Keratinocyte (primary cell): ENCODE results near the gene SORD. TPM values are rescaled to one million over a fixed set of nuclear protein-coding genes. Genes with fewer than 3 reads are reported as not detected.

Source experiments
- DNase-seq: peaks from one replicate; pipeline ENCODE4 v3.0.0-alpha.2; 2011; ENCODE audit warnings: low read depth, missing footprints, low spot score
- FAIRE-seq: peaks from 2 replicates; lab custom pipeline; 2011; peaks lifted over from hg19 to GRCh38; lab: Jason Lieb, UNC
- H2AFZ ChIP-seq: 2 replicates; pipeline ENCODE4 v1.6.0; 2012; ENCODE audit warnings: low read length, control low read depth, inconsistent platforms; ENCODE audit not compliant: control insufficient read depth
- H3K27ac ChIP-seq: 2 replicates; pipeline ENCODE4 v1.5.1; 2011; ENCODE audit warnings: low read length; ENCODE audit not compliant: control insufficient read depth, insufficient read depth
- H3K27me3 ChIP-seq: 3 replicates; pipeline ENCODE4 v1.6.0; 2011; ENCODE audit warnings: low read length; ENCODE audit not compliant: control insufficient read depth, insufficient read depth; ENCODE audit errors: extremely low read depth
- H3K36me3 ChIP-seq, 2 experiments: 2 replicates in 1 of 2; 3 replicates in 1 of 2; pipeline ENCODE4 v1.5.1; 2011; ENCODE audit warnings: low read length in 2 of 2, mild to moderate bottlenecking in 1 of 2; ENCODE audit not compliant: control insufficient read depth in 2 of 2, insufficient read depth in 2 of 2; ENCODE audit errors: extremely low read depth in 1 of 2
- H3K4me1 ChIP-seq: 3 replicates; pipeline ENCODE4 v1.5.1; 2011; ENCODE audit warnings: low read length; ENCODE audit not compliant: control insufficient read depth, insufficient read depth; ENCODE audit errors: extremely low read depth
- H3K4me2 ChIP-seq: 3 replicates; pipeline ENCODE4 v1.6.0; 2011; ENCODE audit warnings: low read depth, low read length; ENCODE audit not compliant: control insufficient read depth, insufficient read depth; ENCODE audit errors: extremely low read depth
- H3K4me3 ChIP-seq, 3 experiments: fragments of 200-600 bp in 1 of 3; sonication (generic) in 1 of 3; 2 replicates in 2 of 3; 3 replicates in 1 of 3; pipeline ENCODE4 v1.5.1; 2011 to 2016; ENCODE audit warnings: low read length in 3 of 3, mild to moderate bottlenecking in 3 of 3, control low read depth in 2 of 3, inconsistent platforms in 1 of 3, low read depth in 1 of 3, mixed read lengths in 1 of 3, mixed run types in 1 of 3, moderate library complexity in 1 of 3; ENCODE audit not compliant: control insufficient read depth in 2 of 3, insufficient read depth in 2 of 3; ENCODE audit errors: extremely low read depth in 1 of 3
- H3K79me2 ChIP-seq: 2 replicates; pipeline ENCODE4 v1.6.0; 2012; ENCODE audit warnings: low read length; ENCODE audit not compliant: control insufficient read depth, insufficient read depth
- H3K9ac ChIP-seq: 3 replicates; pipeline ENCODE4 v1.6.0; 2011; ENCODE audit warnings: low read length; ENCODE audit not compliant: control insufficient read depth, insufficient read depth; ENCODE audit errors: extremely low read depth
- H3K9me1 ChIP-seq: 3 replicates; pipeline ENCODE4 v1.6.0; 2011; ENCODE audit warnings: low read length; ENCODE audit not compliant: control insufficient read depth, insufficient read depth; ENCODE audit errors: extremely low read depth
- H3K9me3 ChIP-seq: 2 replicates; pipeline ENCODE4 v1.5.1; 2012; ENCODE audit warnings: low read depth, low read length; ENCODE audit not compliant: control insufficient read depth
- H4K20me1 ChIP-seq: 3 replicates; pipeline ENCODE4 v1.6.0; 2011; ENCODE audit warnings: low read length; ENCODE audit not compliant: control insufficient read depth, insufficient read depth; ENCODE audit errors: extremely low read depth
- EZH2 ChIP-seq: IDR thresholded peaks from one replicate; pipeline ENCODE4 v1.6.1; 2012; ENCODE audit warnings: inconsistent platforms, mild to moderate bottlenecking, low read length, moderate library complexity
- dilution Hi-C: fragments of 300-500 bp; cut with MboI; formaldehyde crosslinking; loops from one replicate; pipeline ENCODE4 v1.7.0; 2020; ENCODE audit warnings: low sequenced_read_pairs; ENCODE audit not compliant: extremely low pct_ligation_motif_present
- polyA plus RNA-seq, 5 experiments: library from polyadenylated mRNA; depleted of rRNA in 3 of 5; stranded (reverse) in 3 of 5; stranded (forward) in 1 of 5; unstranded in 1 of 5; fragments of >200 nt; gene quantifications; 1 replicate in 1 of 5; 2 replicates in 3 of 5; 3 replicates in 1 of 5; pipeline versions ENCODE4 v1.2.1 to v1.2.3, GENCODE V29; 2011 to 2012; ENCODE audit warnings: missing spikeins in 2 of 5, low read depth in 1 of 5, low replicate concordance in 1 of 5
- TF ChIP-seq, protein P1 (sequence below), 3 experiments: IDR thresholded peaks in 1 of 3; conservative IDR thresholded peaks in 1 of 3; optimal IDR thresholded peaks in 1 of 3; 2 replicates in 2 of 3; 3 replicates in 1 of 3; pipeline versions ENCODE3 to v1.5.1; 2011; ENCODE audit warnings: low read length in 3 of 3, mild to moderate bottlenecking in 3 of 3, moderate library complexity in 2 of 3, control low read depth in 1 of 3, inconsistent platforms in 1 of 3; ENCODE audit not compliant: insufficient read depth in 2 of 3; ENCODE audit errors: extremely low read depth in 1 of 3

SORD gene
- polyA plus RNA-seq, 1 donor (not counting 4 experiments of a cell fraction or from before 2014, with no cell fraction given): 46.7 TPM

GRCh38 chr15:45099549-45100165 is 76.7 kb downstream of the SORD start:
- FAIRE-seq (no peak), DNase-seq (no peak)
- Histone ChIP-seq H3K27me3 (peaks cover 9% of the 10 kb centered on the region), H3K9me1 (no peaks in the 10 kb centered on the region), H3K36me3 (no peaks in the 10 kb centered on the region), H3K27ac (no peak overlapping the region), H3K4me2 (no peak overlapping the region), H3K4me1 (no peaks in the 10 kb centered on the region), H2AFZ (no peak overlapping the region), H3K9me3 (no peaks in the 10 kb centered on the region), H4K20me1 (no peaks in the 10 kb centered on the region), H3K79me2 (no peaks in the 10 kb centered on the region), H3K9ac (no peak overlapping the region), H3K4me3 (no peak overlapping the region)
- no peak for TF ChIP-seq EZH2
- TF ChIP-seq, protein P1, sequence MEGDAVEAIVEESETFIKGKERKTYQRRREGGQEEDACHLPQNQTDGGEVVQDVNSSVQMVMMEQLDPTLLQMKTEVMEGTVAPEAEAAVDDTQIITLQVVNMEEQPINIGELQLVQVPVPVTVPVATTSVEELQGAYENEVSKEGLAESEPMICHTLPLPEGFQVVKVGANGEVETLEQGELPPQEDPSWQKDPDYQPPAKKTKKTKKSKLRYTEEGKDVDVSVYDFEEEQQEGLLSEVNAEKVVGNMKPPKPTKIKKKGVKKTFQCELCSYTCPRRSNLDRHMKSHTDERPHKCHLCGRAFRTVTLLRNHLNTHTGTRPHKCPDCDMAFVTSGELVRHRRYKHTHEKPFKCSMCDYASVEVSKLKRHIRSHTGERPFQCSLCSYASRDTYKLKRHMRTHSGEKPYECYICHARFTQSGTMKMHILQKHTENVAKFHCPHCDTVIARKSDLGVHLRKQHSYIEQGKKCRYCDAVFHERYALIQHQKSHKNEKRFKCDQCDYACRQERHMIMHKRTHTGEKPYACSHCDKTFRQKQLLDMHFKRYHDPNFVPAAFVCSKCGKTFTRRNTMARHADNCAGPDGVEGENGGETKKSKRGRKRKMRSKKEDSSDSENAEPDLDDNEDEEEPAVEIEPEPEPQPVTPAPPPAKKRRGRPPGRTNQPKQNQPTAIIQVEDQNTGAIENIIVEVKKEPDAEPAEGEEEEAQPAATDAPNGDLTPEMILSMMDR (optimal IDR thresholded peaks at IDR 0.05 in 1 of 3, IDR thresholded peaks at IDR 0.05 in 1 of 3, conservative IDR thresholded peaks at IDR 0.05 in 1 of 3; ENCODE audit: extremely low read depth in 1 of 3, insufficient read depth in 2 of 3, low read length in 3 of 3): no peak
- dilution Hi-C loops: no loop called here

GRCh38 chr15:45100884-45101625 is 78.1 kb downstream of the SORD start:
- TF ChIP-seq EZH2: no peak
- TF ChIP-seq, protein P1 (optimal IDR thresholded peaks at IDR 0.05 in 1 of 3, IDR thresholded peaks at IDR 0.05 in 1 of 3, conservative IDR thresholded peaks at IDR 0.05 in 1 of 3; ENCODE audit: extremely low read depth in 1 of 3, insufficient read depth in 2 of 3, low read length in 3 of 3): no peak
- Histone ChIP-seq H3K4me3 (no peak overlapping the region), H3K27ac (no peak overlapping the region), H3K4me1 (no peaks in the 10 kb centered on the region), H3K79me2 (no peaks in the 10 kb centered on the region), H3K9me3 (no peaks in the 10 kb centered on the region), H3K9ac (no peak overlapping the region), H3K27me3 (peaks cover 9% of the 10 kb centered on the region), H3K36me3 (no peaks in the 10 kb centered on the region), H3K4me2 (no peak overlapping the region), H4K20me1 (no peaks in the 10 kb centered on the region), H2AFZ (no peak overlapping the region), H3K9me1 (no peaks in the 10 kb centered on the region)
- no peak for DNase-seq
- no peak for FAIRE-seq
- dilution Hi-C loops: no loop called here
